ENCODE data around the gene SMIM38.

SMIM38 gene

DNA sequence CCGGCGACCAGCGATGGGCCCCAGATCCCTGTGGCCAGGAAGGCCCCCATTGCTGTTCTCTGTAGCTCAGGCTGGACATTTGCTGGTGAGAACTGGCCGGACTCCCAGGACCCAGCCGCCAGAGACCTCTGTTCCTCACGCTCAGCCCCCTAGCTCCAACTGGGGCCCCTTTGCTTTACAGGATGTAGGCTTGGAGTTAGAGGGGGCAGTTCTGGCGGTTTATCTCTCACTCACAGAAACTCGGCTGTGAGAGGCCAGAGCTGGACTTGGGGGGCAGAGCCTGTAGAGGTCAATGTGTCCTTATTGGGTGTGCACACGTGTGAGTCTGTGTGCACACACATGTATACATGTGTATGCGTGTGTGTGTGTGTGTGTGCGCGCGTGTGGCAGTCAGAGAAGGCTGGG is 502 bp downstream of the SMIM38 start:
- Histone ChIP-seq H3K4me1 (ENCODE audit: control insufficient read depth in 1 of 2, insufficient read depth in 1 of 2, low read depth in 1 of 2, low read length in 1 of 2) (no peaks in the 10 kb centered on the region), H3K9me3 (no peaks in the 10 kb centered on the region), H3K36me3 (no peaks in the 10 kb centered on the region), H3K4me3 (ENCODE audit: low read depth in 1 of 2, low read length in 1 of 2) (no peak overlapping the region), H3K27ac (no peak overlapping the region), H3K27me3 (peaks cover 26% of the 10 kb centered on the region)
- TF ChIP-seq, protein P1, sequence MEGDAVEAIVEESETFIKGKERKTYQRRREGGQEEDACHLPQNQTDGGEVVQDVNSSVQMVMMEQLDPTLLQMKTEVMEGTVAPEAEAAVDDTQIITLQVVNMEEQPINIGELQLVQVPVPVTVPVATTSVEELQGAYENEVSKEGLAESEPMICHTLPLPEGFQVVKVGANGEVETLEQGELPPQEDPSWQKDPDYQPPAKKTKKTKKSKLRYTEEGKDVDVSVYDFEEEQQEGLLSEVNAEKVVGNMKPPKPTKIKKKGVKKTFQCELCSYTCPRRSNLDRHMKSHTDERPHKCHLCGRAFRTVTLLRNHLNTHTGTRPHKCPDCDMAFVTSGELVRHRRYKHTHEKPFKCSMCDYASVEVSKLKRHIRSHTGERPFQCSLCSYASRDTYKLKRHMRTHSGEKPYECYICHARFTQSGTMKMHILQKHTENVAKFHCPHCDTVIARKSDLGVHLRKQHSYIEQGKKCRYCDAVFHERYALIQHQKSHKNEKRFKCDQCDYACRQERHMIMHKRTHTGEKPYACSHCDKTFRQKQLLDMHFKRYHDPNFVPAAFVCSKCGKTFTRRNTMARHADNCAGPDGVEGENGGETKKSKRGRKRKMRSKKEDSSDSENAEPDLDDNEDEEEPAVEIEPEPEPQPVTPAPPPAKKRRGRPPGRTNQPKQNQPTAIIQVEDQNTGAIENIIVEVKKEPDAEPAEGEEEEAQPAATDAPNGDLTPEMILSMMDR (IDR thresholded peaks at IDR 0.05) = no peak

DNA sequence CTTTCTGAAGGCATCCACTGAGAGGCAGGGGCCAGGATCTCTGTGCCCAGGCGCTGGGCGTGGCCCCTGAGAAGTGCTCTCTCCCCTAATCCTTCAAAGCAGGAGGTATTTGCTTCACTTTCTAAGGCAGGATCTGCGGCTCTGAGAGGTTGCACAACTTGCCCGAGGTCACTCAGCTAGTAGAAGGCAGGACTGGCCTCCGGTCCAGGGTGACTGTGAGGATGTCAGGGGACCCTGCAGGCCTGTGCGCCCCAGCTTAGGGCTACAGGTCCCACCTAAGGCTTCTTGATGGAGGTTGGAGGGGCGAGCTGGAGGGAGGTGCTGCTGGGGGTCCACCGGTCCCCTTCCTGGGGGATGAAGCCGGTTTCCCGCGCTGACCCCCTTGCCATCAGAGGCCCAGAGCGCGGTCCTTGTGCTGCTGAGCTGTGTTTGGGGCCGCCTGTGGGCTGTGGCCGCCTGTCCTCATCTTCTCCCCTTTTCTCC is 979 bp downstream of the SMIM38 start:
- H3K4me1 ChIP-seq (ENCODE audit: control insufficient read depth in 1 of 2, insufficient read depth in 1 of 2, low read depth in 1 of 2, low read length in 1 of 2) = no peaks in the 10 kb centered on the region
- H3K27me3 ChIP-seq = peaks cover 26% of the 10 kb centered on the region
- no peak overlapping the region for H3K27ac ChIP-seq
- no peaks in the 10 kb centered on the region for H3K36me3 ChIP-seq
- TF ChIP-seq, protein P1 (IDR thresholded peaks at IDR 0.05) = no peak
- H3K9me3 ChIP-seq = no peaks in the 10 kb centered on the region
- no peak overlapping the region for H3K4me3 ChIP-seq (ENCODE audit: low read depth in 1 of 2, low read length in 1 of 2)

DNA sequence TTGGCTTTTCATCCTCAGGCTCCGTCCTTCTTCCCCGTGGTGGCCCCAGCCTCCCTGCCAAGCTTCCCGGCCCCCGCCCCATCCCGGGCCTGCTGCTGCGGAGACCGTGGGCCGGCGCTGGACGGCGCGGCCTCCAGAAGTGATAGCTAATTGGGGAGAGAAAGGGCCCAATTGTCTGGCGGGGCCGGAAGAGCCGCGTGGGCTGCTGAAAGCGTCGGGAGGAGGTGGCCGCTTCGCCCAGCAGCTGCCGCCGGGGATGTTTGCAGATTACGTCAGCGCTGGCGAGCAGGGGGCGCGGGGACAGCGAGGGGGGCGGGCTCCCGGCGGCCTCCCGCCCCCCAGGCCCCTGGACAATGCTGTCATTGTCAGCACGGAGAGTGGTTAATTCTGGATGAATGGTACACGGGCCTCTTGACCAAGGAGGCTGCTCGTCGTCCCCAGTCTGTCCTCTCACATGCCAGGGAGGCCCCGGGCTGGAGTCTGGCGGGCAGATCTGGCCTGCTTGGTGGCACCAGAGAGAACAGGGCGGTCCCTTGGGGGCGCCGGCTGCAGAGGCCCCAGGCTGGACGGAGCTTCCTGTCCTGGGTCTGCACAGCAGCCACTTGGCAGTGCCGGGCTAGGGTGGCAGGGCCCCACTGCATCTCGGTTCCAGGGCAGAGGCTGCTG is 1.6 kb downstream of the SMIM38 start:
- no peaks in the 10 kb centered on the region for H3K9me3 ChIP-seq
- H3K4me3 ChIP-seq (ENCODE audit: low read depth in 1 of 2, low read length in 1 of 2) = no peak overlapping the region
- H3K36me3 ChIP-seq = no peaks in the 10 kb centered on the region
- no peak overlapping the region for H3K27ac ChIP-seq
- H3K27me3 ChIP-seq = peaks cover 26% of the 10 kb centered on the region
- TF ChIP-seq, protein P1 (IDR thresholded peaks at IDR 0.05) = no peak
- H3K4me1 ChIP-seq (ENCODE audit: control insufficient read depth in 1 of 2, insufficient read depth in 1 of 2, low read depth in 1 of 2, low read length in 1 of 2) = no peaks in the 10 kb centered on the region

DNA sequence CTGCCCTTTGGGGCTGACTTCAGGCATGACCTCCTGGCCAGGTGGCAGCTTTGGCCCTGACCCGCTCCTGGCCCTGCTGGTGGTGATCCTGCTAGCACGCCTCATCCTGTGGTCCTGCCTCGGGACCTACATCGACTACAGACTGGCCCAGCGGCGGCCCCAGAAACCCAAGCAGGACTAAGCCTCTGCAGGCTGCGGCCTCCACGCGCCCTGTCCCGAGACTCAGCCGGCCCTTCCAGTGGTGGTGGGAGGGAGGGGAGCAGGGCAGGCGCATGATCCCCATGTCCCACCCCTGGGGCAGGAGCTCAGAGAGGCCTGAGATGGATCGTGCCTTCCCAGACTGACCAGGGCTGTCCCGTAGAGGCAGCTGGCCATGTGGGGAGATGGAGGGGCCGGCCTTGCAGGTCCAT is 2.1 kb downstream of the SMIM38 start:
- TF ChIP-seq, protein P1 (IDR thresholded peaks at IDR 0.05) = no peak
- Histone ChIP-seq H3K4me1 (ENCODE audit: control insufficient read depth in 1 of 2, insufficient read depth in 1 of 2, low read depth in 1 of 2, low read length in 1 of 2) (no peaks in the 10 kb centered on the region), H3K27me3 (peaks cover 26% of the 10 kb centered on the region), H3K36me3 (no peaks in the 10 kb centered on the region), H3K9me3 (no peaks in the 10 kb centered on the region), H3K27ac (no peak overlapping the region), H3K4me3 (ENCODE audit: low read depth in 1 of 2, low read length in 1 of 2) (no peak overlapping the region)

DNA sequence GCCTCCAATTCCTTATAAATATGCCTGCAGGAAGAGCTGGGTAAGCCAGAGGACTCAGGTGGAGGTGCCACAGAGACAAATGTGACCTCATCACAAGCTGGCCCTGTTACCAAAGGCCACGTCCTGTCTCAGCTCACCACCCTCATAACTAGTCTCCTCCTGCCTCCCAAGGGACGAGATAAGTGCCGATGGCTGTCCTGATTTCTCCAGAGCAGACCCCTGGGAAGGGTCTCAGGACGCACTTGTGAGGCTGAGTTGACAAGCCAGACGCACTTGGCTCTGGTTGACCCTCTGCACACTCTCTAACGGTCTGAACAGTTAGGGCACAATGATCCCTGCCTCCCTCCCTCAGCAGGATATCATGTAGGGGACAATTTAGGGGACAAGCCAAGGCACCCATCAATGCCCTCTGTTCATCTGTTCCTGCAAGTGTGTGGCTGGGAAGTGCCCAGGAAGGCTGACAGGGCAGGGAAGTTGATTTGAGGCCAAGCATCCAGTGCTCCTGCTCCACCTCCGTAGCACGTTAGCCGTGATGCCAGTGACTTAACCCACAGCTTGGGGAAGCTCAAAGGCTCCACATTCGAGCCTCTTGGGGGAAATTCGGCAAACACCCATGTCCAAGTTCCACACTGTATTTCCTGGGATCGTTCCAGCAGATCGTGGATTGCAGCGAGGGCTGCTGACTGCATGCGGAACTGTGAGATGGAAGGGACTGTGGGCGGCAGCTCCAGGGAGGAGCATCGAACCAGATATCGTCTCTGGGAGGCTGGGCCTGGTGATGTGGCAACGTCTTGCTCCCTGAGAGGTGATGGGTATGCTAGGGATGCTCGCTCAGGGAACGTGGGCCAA is 2.8 kb downstream of the SMIM38 start:
- no peaks in the 10 kb centered on the region for H3K9me3 ChIP-seq
- H3K36me3 ChIP-seq = no peaks in the 10 kb centered on the region
- no peak overlapping the region for H3K27ac ChIP-seq
- no peaks in the 10 kb centered on the region for H3K4me1 ChIP-seq (ENCODE audit: control insufficient read depth in 1 of 2, insufficient read depth in 1 of 2, low read depth in 1 of 2, low read length in 1 of 2)
- peaks cover 26% of the 10 kb centered on the region for H3K27me3 ChIP-seq
- TF ChIP-seq, protein P1 (IDR thresholded peaks at IDR 0.05) = no peak
- H3K4me3 ChIP-seq (ENCODE audit: low read depth in 1 of 2, low read length in 1 of 2) = no peak overlapping the region
